Cortex of kidney (tissue), 1 donor: ENCODE results near the gene LRMDA.
"Not testable (repeated sequence)": the region's sequence is repeated elsewhere in the genome, so short reads cannot be mapped to it uniquely, and the experiment has no call there.

Experiments
- DNase-seq: peaks from one replicate; lab custom pipeline; 2025; lab: John Stamatoyannopoulos, UW

The LRMDA gene

DNA sequence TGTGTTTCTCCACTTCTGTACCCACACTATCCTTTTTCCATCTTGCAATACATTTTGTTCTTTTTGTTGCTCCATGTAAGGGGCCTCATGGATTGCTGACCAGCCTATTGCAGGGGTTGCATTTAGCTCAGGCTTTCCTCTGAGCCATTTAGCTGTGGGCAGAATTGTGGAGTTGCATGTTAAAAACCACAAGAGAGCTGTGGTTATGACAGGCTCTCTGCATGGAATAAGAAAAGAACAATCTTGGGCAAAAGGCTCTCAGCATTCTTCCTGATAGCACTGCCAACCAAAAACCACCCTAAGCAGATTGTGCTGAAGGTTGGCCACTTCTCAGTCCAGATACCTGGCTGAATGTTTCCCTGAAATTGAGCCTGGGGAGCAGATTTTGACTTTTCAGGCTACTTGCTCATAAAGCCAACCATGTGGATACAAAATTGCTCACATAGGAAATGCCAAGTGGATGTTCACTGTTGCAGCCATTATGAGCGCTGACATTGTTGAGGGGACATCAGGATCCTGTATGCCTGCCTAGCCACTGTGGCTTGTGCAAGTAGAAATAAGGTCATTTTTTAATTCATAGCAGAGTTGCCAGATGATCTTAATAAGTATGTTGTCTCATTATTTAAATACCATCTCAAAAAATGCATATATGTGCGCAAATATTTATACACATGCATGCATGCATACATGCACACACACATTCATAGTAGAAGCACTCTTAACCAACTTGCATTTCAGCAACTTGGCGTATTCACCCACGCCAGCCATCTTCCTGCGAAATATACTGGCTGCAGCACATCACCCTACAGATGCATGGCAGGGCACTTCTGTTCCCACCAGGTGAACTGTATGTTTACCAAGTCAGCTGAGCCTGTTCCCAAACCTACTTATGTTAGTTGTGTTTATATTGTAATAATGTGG lies 695.4 kb downstream of the LRMDA start:
- no peak for DNase-seq

DNA sequence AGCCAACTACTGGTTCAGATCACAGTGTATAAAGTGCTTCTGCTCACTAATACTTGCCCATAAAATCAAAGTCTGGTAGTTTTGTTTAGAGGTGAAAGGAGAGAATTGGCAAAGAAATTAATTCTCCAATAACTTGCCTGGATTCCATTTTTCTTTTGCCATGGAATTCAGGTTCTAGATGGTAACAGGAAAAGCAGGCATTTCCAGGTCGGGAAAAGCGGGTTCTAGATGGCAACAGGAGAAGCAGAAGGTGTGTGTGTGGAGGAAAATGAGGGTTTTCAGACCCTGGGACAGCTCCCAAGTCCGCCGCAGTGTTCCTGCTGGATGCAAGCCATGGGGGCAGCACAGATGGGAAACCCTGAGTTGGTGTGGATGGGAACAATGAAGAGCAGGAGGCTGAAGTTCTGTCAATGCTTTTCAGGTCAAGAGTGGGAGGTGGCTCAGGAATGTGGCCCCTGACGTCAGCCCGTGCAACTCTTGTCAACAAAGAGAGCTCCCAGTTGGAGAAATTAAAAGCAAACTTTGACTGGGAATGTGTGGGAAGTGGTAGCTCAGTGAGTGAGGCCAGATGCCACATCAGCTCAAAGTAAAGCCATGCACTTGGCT lies 696.7 kb downstream of the LRMDA start:
- no peak for DNase-seq

DNA sequence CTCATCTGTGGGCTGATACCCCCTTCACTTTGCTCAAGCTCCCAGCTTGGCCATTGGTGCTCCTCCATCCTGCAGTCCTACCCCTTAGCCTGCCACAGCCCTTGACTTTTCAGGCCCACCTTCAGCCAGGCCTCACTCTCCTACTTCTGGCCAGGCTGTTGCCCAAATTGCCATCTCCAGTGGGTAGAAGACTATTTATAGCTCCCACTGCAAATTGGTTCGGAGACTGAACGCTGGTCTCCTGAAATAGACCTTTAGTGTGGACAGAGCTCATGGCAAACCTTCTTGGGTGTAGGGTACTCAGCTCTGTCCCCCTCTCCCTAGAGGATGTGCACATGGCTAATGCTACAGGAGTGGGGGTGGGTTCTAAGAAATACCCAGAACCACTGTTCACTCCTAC lies 697.8 kb downstream of the LRMDA start:
- no peak for DNase-seq

DNA sequence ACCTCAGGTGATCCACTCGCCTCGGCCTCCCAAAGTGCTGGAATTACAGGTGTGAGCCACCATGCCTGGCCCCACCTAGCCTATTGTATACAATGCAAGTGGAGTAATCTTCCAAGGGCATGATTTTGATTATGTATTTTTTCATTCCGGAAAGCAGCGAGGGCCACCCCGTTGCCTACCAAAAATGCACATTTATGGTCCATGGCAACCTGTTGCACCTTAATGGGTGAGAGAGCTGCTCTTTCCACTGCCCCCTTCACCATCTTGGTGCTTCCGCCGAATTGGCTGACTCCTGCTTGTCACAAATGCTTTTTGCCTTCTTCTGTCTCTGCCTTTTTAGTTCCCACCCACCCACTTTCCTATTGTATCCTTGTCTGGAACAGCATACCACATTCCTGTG lies 699.5 kb downstream of the LRMDA start:
- DNase-seq: no peak

DNA sequence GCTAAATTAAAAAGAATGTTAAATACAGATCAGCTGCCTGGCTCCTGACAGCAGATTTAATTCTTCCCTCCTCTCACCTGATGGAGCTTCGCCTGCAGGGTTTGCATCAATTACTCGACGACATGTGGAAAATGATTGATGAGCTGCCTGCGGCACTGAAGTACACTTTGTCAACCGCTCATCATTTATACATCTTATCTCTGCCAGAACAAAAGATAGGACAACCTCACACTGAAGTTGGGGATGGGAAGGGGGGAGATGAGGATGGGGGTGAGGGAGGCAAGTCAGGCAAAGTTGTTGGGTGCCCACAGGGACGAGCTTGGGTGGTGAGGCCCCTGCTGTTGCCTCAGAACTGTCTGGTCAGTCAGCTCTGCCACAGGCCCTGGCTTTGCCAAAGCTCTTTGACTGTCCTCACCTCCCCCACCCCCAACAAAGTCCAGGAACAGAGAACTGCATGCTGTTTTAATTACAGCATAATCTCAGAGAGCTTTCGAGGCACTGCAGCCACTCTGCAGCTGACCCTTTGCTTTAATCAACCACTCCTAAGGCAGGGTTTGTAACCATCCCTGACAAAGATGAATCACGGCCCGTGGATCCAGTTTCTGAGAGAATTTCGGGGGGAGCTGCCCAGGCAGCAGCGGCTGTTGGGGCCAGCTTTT lies 702.3 kb downstream of the LRMDA start:
- DNase-seq: no peak

DNA sequence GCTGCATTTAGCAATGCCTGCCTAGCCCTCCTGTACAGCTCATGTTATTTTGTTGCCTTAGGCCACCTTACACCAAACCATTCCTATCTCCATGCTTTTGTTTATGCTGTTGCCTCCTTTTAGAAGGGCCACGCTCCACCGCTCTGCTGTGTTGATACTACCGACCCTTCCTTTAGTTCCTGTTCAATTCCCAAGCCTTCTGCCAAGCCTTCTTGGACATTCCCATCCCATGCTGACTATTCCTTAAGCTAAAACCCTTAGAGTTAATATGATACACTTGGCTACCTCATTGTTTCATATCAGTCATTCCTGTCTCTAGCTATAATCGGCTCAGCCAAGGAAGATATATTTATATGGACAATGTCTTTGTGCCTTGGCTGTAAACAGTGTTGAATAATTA lies 705.5 kb downstream of the LRMDA start:
- DNase-seq: no peak

DNA sequence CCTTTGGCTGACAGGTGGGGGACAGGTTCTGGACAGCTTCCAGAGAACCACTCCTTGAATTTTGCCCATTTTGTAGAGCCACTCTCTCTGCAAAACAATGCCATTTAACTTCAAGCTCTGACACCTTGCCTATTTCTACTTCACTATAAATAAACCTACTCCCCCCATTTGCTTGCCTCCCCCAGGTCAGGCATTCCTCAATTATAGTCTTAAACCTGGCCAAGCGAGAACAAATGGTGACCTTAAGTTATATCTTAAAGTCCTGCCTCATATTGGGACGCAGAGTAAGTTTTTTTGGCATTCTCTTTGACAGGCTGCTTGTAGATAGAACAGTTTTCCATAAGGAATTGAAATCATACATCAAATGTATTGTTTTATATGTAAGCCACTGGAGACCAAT lies 706.9 kb downstream of the LRMDA start:
- DNase-seq: no peak

DNA sequence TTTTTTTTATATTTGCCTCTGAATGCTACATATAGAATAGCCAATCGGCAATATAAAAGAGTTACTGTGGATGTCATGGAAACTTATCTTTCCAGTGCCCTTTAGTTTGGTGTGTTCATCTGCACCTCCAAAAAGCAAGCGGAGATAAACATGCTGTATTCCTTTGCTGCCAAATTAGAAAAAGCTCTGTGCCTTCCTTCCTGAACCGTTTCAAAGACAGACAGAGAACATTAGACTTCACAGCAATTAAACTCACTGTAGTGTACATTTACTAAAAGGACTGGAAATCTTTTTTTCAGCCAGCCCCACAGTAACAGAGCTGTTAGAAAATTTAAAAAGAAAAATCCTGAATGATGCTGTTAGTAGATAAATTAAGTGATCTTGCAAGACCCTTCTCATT lies 707.5 kb downstream of the LRMDA start:
- no peak for DNase-seq

DNA sequence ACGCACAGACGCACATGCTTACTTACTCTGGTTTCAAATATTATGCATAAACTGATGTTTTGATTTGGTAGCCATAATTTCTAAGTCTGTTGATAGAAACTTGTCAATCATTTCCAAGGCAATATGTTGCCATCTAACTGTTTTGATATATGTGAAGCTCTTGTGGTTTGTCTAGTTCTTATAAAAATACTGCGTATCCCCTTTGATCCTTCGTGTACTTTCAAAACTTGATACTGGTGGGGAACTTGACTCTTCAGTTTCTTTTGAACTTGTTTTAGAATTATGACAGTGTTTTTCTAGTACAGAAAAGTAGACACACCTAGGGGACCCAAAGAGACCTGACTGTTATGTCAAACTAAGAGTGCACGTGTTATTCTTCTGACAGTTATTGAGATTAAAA lies 708.0 kb downstream of the LRMDA start:
- DNase-seq: no peak

DNA sequence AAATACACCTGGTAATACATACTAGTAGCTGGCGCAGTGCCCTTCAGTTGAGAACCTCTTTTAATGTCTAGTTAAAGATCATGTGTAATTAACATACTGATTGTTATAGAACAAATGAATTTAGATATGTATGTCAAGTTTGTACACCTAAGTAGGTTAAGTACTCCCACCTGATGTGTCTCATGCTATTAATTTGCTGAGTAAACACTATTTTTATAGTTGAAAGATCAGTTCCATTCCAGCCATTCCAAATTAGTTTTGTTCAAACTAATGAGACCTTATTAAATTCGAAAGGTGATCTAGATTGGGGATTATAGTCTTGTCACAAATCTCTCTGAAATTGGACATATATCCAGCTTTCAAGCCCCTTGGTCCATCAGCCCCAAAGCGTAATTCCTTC lies 710.0 kb downstream of the LRMDA start:
- no peak for DNase-seq

DNA sequence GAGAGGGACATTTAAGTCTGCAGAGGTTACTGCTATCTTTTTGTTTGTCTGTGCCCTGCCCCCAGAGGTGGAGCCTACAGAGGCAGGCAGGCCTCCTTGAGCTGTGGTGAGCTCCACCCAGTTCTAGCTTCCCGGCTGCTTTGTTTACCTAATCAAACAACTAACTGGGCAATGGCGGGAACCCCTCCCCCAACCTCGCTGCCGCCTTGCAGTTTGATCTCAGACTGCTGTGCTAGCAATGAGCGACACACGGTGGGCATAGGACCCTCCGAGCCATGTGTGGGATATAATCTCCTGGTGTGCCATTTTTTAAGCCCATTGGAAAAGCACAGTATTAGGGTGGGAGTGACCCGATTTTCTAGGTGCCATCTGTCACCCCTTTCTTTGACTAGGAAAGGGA lies 716.8 kb downstream of the LRMDA start:
- not testable (repeated sequence) for DNase-seq

DNA sequence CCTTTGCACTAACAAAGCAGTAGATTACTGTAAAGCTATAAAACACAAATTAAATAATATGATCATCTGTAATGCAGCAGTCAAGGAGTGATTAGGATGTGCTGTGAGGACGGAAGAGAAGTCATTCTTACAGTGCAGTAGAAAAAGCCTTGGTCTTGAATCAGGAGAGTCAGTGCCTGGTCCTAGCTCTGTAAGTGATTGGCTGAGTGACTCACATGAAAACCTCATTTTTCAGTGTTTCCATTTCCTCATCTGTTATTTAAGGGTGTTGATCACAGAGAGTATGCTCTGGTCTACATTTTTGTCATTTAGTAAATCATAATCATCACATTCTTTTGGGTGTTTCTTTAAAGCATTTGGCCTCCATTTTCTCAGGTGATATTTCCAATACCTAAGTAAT lies 717.8 kb downstream of the LRMDA start:
- no peak for DNase-seq

DNA sequence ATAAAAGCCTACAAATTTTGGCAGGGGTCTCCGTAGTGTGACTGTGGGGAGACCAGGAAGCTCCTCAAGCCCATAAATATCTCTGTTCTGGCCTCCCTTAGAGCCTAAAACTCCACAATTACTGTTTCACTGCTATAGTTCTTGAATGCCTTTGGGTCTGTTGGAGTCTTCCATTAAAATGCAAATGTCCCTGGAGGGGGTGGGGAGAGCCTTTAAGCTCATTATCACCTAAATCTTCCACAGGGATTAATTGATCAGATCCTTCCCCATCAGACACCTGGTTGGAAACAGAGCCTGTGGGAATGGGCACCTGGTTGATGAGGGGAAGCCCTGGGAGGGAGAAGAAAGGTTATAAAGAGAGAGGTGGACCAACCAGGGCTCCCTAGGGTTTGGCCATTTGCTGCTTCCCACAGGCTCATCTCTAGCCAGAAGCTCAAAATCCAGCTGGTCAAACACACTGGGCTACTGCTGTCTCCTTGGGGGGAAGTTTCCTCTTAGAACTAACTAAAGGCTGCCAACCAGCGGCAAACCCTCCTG lies 718.2 kb downstream of the LRMDA start:
- DNase-seq: no peak

DNA sequence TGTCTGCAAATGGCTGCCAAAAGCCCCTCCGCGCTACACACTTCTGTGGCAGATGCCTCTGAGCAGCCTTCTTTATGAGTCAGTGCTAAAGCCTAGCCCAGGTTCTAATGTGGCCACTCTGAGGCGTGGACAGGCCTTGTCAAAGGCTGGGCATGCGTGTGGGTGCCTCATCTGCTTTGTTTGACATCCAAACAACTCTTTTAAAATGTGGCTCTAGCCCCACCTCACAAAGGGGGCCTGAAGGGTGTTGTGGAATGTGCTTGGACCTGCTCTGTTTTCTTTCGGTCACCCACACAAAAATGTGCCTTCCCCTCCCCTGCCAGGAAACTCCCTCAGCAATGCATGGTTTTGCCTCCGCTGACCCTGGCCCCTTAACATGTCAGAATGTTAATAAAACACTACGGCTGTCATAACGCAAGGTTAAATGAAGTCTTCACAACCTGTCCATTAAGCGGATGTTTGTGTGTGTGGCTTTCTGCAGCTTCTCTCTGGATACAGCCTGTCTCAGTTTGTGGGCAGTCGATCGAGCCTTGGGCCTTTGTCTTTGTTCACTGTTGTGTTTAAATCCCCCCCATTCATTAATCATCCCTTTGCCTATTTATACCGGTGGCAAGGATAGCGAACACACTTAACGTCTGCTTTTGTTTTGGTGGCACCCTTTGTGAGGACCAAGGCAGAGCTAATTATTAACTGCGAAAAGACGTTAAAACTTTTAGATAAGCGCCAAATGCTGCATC lies 718.9 kb downstream of the LRMDA start:
- no peak for DNase-seq

DNA sequence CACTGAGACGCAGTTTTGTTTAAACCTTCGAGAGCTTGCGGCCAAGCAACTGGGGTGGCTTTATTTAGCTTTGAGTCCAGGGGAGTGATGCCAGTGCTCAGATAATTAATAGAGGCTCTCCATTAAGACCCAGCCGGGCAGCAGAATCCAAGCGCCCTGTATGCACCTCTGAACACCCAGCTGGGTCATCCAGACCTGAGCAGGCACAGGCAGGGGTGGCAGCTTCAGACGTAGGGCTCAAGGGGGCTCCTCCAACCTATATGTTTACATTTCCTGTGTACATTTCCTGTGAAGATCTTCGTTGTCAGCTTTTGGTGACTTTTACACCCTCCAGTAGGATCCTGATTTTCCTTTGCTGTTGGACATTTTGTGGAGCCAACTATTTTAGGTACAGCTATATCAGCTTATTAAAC lies 719.5 kb downstream of the LRMDA start:
- DNase-seq: no peak

DNA sequence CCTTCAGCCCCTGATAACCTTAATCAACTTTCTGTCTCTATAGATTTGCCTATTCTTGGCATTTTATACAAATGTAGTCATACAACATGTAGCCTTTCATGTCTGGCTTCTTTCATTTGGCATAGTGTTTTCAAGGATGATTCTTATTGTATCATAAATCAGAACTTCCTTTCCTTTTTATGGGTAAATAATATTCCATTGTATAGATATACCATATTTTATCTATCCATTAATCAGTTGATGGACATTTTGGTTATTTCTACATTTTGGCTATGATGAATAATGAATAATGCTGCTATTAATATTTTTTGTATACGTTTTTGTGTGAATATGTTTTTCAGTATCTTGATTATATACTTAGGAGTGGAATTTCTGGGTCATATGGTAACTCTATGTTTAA lies 720.8 kb downstream of the LRMDA start:
- DNase-seq: no peak

DNA sequence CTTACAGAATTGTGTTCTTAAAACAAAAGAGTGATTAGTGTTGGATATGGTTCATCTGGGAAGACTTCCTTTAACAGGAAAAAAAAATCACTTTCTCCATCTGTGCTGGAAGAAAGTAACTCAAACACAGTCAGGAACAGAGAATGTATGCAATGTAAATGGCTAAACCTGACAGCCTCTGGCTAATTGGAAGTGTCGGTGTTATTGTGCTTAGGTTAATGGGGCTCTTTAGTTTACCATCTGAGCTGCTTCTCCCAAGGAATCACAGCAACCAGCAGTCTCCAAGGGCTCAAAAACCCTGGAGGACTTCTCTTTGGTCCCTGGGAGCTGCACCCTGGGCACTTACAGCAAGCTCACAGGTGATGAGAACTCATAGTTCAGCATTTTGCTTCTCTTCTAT lies 724.5 kb downstream of the LRMDA start:
- DNase-seq: no peak

DNA sequence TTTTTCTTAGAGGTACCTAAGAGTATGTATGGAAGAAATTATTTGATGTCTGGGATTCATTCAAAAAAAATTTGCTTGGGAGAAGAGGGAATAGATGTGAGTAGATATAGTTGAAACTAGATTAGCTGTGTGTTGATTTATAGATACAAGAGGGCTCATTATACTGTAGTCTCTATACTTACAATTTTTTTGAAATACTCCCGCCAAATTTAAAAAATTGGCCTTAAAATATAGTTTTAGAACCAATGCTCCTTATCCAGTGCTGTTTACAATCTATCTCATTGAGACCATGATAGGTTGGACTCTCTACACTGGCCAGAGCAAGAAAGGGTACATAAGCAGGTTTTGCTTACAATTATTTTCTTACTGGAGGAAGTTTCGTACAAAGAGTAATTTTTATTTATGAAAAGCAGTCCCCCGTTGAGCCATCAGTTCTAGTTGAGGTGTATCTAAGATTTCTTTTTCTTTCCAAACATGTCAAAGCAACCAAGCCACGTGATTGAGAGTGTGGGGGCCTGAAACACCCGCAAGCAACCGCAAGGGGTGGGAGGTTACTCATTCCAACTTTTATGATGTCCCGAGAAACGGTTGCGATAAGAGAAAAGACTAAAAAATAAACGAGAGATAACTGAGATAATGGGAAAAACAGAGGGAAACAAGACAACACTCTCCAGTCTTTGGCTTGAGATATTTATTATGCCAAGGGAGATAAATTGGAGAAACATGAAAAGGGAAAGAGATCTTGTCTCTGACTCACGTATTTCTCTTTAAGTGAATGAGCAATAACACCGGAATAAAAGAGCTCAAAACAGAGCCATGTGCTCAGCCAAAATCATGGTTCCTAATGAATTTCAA lies 729.2 kb downstream of the LRMDA start:
- no peak for DNase-seq

DNA sequence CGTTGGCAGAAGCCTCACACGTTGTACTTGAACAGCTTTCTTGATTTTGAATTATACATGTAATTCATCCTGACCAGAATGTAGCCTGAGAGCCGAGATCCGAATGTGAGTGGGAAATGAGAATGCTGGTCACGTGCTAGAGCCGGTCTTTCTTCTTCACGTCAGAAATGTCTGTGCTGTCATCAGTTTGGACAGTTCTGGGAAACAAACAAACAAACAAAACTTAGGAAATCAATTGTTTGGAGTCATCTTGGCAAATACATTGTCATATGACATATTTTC lies 729.8 kb downstream of the LRMDA start:
- DNase-seq: no peak

DNA sequence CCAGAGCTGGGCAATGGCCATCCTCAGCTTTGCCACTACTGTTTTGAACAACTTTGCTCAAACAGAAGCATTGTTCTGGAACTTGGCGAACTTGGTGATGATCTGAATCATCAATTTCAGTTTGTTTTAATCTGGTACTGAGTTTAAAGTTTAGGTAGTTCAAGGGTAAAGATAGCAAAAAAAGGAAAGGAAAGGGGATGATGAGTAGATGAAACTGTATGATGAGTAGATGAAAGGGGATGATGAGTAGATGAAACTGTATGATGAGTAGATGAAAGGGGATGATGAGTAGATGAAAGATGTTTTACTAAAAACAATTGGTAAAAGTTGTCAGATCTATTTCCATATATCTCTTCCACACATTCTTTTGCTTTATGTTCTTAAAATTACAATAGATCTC lies 737.0 kb downstream of the LRMDA start:
- no peak for DNase-seq

DNA sequence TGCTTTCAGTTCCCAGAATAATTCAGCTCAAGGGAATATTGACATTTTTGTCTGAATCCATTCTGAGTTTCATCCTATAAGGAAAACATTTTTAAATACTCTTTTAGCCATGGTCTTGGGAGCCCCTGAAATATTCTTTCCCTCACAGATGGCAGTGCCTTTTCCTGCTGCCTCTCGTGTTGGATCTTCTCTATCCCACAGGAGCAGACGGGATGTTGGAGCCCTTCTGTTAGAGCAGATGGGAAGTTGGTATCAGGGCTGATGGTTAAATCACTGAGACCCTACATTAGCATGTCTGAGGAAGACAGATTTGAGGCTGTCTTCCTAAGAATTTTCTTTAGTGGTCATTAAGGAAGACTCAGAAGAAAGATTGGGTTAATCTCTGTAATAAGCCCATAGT lies 737.8 kb downstream of the LRMDA start:
- DNase-seq: no peak

DNA sequence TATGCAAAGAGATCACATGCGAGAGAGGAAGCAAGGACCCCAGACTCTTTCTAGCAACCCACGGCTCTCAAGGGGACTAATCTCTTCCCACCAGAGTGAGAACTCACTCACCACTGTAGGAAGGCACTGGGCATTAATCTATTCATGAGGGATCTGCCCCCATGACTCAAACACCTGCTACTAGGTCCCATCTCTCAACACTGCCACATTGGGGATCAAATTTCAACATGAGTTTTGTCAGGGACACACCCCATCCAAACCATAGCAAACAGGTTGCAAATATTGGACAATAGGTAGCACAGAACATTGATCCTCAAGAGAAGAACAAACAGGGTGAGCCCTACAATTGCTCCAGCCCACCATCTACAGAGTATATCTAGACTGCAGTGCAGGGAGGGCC lies 740.6 kb downstream of the LRMDA start:
- no peak for DNase-seq
